ENCODE results near the gene LYPD5.
A peak's percentile ranks its signal among the peaks of the same experiment; 100 is the strongest.
"Not testable (repeated sequence)": the region's sequence is repeated elsewhere in the genome, so short reads cannot be mapped to it uniquely, and the experiment has no call there.

Gene LYPD5

DNA sequence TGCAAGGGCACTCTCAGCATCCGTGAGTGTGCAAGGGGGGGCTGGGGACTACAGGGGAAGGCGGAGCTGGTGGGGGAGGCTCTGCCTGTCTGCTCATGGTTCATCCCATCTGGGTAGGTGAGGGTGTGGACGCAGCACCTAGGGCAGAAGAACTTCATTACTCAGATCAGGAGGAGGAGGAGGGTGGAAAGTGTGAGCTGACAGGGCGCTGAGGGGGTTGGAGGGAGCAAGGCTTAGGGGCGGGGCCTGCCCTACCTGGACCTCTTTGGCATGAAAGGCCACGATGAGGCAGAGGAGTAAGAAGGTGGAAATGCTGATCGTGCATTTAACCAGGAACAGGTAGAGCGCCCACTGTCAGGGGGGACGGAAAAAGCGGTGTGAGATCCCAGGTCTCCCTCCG lies 26.0 kb downstream of the LYPD5 start:
- DNase-seq: peak; percentile 74

DNA sequence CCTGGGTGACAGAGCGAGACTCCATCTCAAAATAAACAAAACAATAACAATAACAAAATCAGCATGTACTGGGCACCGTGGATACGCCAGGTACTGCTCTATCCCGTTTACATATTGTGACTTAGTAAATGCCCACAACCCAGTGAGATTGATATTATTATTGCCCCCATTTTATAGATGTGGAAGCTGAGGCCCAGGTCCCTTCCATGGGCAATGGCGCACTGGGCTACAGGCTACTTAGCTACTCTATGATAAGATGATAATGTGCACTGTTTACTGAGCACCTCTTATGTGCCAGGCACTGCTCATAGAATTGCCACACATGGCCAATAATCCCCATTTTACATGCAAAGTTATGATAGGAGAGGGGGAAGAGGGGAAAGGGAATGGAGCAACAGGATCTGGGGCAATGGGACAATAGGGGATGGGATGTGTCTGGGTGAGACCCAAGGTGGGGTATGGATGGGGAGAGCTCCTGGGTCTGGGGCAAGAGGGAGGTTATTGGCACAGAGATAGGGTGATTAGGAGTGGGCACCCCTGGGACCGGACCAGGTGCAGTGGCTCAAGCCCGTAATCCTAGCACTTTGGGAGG lies 26.9 kb downstream of the LYPD5 start:
- no peak for DNase-seq

DNA sequence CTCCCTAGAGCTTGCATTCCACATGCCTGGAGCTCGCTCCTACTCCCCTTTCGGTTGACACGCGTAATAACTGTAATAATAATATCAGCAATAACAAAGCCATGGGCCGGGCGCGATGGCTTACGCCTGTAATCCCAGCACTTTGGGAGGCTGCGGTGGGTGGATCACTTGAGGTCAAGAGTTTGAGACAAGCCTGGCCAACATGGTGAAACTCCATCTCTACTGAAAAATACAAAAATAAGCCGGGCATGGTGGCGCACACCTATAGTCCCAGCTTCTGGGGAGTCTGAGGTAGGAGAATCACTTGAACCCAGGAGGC lies 27.3 kb downstream of the LYPD5 start:
- not testable (repeated sequence) for DNase-seq

DNA sequence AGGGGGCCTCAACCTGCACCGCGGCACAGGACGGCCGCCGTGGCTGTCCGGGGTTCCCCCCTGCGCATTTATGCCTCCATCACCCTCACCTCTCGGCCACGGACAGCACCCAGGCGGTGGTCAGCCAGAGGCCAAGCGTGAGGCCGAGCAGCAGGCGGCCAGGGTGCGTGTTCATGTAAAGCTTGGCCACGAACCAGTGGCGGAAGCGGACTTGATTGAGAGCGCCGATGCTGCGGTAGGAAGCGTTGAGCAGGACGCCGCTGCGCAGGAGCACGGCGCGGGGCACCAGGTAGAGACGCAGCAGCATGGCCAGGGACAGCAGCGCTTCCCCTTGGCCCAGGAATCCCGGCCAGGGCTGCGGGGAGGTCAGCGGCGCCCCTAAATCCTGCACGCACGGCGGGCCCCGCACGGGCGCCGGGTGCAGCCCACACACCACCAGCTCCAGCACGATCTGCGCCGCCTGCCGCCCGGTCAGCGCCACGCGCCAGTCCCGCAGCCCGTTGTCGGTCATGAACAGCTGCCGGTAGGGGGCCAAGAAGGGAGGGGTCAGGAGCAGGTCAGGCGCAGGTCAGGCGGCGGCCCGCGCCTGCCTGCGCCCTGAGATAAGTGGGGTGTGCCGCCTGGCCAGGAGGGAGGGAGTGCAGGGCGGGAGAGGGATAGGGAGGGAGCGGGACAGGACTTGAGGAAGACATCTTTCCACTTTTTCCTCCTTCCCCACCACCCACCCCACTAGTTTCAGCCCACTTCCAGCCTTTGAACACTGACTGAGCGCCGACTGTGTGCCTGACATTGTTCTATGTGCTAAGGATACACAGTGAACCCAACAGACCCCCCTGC lies 27.9 kb downstream of the LYPD5 start:
- DNase-seq: no peak

DNA sequence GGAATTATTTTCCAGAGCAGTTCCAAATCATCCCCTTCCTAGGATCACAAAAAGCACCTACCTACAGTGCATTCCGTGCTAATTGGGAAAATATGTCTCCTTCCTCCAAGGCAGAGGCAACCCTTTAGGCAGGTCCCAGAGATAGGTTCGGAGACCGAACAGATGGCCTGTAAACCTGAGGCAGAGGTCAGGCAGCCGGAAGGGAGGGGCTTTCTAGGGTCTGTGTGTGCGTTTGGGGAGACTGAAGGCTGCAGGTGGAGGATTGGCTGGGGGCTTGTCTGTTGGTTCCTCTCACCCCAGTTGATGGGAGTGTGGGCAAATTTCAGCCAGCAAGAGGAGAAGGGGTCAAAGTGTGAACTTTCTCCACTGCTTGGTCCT lies 28.5 kb downstream of the LYPD5 start:
- no peak for DNase-seq

DNA sequence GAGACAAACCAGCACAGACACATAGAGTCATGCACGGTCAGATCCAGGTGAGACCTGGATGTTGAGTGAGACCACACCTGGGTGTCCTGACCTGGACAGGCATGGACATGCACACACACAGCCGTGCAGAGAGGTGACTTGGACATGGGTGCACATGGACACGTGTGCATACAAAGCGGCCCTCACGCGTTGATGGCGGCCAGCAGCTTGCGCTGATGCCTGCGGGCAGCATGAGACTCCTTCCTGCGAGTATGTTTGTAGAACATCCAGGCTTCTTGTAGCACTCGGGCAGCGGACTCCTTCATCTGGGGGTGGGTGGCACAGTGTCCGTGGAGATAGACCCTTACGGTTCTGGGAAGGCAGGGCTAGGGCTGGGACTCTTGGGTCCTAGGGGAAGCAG lies 33.0 kb downstream of the LYPD5 start:
- DNase-seq: no peak

DNA sequence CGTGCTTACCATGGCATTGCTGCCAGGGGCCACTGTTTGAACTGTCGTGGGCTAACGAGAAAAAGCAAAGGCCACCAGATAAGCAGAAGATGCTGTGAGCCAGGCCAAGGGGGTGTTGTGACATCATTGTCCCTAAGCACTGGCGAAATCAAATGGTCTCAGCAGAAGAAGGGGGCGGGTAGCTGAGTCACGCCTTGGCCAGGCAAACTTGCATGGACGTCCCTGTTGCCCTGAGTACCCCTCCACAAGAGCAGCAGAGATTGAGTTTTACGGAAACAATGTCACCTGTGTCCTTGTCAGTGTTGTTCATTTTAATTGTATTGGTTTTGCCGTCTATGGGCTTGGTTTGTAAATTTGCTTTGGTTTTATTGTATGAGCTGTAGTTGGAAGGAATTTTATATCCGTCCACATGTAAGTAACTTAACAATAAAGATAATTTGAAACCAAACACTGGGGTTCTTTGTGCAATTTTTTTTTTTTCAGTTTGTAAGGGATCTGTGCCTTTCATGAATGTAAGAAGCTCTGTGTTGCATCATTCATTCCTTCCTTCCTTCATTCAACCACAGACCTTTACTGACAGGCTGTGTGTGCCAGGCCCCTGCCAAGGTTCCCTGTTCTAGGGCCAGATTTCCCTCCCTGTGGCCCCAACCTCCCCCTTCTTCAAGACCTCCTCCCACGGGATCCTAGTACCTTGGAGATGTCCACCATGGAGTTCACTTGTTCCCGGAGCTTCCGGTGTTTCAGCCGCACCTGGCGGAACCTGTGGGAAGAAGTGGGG lies 33.8 kb downstream of the LYPD5 start:
- DNase-seq: no peak

DNA sequence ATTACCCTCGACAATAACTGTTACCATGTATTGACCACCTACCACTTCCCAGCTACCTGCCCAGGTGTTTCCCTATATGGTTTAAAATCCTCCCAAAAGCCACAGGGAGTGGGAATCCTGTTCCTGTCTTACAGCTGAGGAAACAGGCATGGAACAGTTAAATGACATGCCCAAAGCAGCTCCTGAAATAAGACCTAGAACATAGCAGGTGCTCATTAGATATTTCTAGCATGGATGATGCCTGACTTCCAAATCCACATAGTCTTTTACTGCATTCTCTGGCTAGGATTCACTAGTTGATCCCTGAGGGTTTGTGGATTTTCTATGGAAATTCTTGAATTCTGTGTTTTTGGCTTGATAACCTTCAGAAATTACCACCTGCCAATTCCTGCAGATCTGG lies 34.4 kb downstream of the LYPD5 start:
- no peak for DNase-seq

DNA sequence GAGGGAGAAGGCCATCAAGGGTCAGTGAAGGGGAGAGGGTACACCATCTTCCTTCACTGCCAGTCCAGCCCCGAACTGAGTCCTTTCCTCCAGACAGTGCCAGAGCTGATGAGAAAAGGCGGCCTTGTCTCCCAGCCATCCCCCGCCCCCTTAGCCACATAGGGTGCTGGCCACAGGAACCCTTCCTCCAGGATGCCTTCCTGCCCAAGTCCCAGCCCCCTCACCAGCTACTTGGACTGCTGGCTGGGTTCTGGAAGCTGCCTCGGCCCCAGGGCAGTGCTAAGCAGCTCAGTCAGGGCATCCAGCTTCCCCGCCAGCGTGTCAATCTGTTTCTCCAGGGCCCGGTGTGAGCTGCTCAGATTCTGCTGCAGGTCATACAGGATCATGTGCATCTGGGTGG lies 34.9 kb downstream of the LYPD5 start:
- DNase-seq: no peak

DNA sequence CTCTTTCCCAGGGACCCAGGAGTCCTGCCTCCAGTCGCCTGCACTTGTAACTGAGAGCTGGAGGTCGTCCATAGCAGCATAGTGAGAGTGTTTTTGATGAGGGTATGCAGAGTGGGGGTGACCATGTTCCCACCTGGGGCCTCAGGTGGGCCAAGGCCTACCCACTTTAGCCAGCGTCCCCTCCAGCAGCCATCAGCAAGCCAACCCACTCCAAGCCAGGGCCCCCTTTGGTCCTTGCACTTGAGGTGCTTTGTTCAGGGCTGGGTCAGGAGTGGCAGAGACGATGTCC lies 35.5 kb downstream of the LYPD5 start:
- DNase-seq: no peak

DNA sequence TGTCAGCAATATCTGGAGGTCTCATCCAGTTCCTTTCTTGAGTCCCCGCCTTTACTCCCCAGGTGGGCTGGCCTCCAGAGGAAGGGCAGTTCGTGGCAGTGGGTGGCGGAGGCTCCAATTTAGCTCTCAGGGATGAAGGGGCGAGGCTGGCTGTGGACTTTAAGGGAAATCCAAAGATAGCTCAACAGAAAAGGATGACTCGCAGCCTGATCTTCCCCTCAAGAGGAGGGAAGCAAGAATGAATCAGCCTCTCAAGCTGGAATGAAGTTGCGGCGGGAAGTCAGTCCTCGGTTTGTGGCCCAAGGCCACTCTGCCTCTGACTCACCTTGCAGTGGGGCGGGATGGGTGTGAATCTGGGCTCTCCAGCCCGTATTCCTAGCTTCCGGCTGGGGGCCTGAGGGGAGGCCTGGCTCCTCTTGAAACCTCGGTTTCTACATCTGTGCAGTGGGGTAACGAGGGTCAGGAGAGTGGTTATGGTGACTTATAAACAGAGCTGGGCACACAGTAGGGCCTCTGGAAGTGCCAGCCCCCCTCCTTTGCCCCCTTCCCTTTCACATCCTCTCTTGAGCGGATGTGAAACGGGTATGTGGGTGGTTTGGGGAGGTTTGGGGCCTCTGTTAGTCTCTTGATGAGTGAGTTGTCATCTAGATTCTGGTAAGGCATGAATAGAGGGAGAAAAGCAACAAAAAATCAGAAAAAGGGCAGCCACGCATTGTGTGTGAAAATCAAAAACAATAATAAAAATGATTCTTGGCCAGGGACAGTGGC lies 37.0 kb downstream of the LYPD5 start:
- peak; percentile 89 for DNase-seq

DNA sequence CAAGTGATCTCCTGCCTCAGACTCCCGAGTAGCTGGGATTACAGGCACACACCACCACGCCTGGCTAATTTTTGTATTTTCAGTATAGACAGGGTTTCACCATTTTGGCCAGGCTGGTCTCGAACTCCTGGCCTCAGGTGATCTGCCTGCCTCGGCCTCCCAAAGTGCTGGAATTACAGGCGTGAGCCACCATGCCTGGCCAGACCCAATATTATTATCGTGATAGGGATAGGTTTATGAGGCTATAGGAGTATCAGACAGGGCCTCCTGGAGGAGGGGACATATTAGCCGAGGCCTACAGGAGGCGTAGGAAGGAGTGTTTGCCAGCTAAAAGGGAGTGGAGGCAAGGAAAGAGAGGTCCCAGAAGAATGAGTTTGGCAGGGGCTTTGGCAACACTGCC lies 37.6 kb downstream of the LYPD5 start:
- DNase-seq: not testable (repeated sequence)

DNA sequence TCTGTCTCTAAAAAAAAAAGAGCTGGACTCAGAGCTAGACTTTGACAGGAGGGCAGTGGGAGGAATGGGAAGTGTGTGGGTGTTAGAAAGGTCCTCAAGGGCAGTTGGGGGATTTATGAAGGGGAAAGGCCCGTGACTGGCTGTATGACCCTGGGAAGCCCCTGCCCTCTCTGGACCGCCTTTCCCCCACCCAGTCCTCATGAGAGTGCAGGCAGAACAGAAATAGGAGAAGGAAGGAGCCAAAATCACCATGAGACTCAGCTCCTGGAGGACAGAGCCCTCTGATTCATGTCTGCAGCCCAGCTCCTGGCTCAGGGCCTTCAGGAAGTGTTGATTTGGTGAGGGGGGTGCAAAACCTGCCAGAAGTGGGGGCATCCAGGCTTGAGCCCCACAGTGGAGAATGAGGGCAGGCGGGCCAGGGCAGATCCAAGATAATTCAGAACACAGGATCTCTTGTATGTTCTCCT lies 38.7 kb downstream of the LYPD5 start:
- no peak for DNase-seq

DNA sequence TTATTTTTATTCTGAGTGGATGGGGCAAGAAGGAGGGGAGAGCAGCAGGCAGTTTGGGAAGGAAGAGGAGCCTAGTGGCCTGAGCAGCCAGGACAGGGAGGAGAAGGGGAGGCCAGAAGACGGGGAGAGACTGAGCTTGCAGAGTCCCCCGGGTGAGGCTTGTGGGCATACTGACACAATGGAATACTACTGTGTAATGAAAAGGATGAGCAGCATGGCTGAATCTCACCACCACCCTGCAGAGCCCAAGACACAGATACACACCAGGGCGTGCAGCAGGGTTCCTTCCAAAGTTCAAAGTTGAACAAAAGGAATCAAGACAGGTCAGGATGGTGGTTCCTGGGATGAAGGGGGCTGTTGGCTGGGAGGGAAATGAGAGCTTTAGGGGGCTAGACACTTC lies 39.4 kb downstream of the LYPD5 start:
- no peak for DNase-seq

DNA sequence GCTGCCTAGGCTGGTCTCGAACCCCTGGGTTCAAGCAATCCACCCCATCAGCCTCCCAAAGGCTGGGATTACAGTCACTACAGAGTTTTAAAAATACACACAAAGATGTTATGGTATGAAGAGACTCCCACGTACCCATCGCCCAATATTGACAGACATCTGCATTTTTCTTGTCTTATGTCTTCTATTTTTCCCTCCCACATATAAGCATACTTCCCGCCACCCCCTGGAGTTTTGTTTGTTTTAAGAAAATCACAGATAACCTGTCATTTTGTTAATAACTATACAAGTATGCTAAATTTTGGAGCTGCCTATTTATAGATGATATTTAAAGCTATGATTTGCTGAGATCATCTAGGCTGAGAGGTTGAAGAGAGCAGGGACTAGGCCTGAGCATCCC lies 41.3 kb downstream of the LYPD5 start:
- no peak for DNase-seq

DNA sequence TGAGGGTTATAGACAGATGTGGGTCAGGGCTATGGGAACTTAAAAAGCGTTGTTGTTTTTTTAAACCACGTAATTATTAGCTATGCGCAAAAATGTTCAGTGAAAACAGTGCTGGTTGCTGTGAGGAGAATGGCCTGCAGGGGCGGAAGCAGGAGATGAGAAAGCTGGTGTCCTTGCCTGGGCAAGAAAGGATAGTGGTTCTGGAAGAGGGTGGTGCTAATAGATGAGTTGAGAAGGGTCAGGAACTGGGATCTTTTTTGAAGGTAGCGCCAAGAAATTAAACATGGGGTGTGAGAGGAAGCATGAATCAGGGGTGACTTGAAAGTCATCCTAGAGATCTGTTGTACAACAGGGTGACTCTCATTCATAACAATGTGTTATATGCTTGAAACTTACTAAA lies 42.7 kb downstream of the LYPD5 start:
- no peak for DNase-seq

DNA sequence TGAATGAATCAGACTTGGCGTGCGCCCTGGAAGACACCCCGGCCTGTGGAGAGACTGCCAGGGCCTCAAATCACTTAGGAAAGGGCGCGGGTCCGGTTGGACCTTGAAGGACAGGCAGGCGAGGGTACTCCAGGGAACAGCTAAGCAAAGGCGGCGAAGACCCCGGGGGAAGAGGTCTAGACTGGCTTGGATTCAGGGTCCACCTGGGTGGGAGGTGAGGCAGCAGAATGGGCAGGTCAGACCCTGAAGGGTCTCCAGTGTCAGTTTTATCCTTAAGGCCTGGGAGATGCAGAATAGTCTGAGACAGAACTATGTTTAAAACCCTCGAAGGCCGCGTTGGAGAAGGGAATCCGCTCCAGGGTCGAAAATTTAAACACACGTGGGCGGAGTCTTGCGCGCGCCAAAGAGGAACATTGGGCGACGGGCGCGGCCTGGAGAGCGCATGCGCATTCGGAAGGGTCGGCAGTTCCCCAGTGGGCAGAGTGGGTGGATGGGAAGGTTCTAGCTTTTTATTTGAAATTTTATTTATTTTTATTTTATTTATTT lies 46.9 kb downstream of the LYPD5 start:
- DNase-seq: peak; percentile 76

DNA sequence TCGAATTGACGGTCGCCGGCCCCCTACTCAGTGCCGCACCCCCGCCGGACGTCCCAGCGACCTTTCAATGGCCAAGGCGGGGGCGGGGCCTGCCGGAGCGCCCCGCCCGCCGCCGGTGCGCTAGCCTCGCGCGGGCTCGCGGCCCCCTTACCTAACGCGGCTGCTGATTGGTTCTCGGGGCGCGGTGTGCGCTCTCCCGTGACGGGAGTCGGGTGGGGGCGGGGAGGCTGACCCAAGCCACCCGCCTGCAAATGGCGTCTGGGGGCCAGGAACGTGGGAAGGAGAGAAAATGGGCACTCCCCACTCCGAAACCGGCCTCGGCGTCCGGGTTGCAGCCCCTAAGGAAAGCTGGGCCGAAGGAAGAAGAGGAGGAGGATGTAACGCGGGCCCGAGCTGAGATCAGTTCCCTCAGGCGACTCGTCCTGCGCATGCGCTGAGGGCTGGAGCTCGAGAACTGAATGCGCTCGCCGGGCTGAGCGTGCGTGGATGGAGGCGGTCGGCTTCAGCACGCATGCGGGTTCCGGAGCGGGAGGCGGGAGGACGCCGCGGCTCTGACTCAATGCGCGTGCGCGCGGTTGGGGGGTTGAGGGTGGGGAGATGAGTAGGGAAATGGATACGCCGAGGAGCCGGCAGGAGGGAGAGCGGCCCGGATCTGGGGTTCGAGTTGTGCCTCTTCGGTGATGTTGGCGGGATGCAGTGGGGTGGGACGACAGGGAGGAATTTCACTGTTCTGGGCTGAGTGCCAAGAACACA lies 47.6 kb downstream of the LYPD5 start, which contains the start of gene SMG9:
Gene SMG9, minus strand, starts transcription at position 460 of the 753 bp plus-strand sequence. CDS start 4,221 bp downstream, outside the sequence.
- peak; percentile 96 for DNase-seq

DNA sequence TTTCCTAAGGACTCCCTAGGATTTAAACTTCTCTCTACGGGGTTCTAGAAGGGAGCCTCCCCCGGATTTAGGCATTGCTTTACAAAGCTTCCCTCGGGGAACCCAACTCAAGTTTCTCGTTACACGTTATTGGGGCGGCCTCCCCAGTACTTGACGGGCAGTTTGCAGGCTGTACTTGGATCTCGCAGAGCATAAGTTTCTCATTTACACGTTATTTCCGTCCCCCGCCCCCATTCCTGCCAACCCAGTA lies 48.1 kb downstream of the LYPD5 start:
- no peak for DNase-seq

DNA sequence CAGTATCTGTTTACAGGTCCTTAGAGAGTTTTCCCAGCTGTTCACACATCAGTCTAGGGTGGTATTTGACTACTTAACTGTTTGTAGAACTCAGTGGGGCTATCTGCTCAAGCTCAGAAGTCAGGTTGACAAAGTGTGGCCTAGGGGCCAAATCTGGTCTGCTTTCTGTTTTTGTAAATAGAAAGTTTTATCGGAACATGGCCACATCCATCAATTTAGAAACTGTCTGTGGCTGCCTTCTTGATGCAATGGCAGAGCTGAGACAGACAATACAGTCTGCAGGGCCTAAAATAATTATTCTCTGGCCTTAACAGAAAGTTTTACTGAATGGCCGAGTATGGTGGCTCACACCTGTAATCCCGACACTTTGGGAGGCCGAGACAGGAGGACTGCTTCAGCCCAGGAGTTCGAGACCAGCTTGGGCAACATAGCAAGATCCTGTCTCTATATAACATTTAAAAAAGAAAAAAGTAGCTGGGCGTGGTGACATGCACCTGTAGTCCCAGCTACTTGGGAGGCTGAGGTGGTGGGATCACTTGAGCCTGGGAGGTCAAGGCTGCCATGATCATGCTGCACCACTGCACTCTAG lies 49.9 kb downstream of the LYPD5 start:
- DNase-seq: no peak

DNA sequence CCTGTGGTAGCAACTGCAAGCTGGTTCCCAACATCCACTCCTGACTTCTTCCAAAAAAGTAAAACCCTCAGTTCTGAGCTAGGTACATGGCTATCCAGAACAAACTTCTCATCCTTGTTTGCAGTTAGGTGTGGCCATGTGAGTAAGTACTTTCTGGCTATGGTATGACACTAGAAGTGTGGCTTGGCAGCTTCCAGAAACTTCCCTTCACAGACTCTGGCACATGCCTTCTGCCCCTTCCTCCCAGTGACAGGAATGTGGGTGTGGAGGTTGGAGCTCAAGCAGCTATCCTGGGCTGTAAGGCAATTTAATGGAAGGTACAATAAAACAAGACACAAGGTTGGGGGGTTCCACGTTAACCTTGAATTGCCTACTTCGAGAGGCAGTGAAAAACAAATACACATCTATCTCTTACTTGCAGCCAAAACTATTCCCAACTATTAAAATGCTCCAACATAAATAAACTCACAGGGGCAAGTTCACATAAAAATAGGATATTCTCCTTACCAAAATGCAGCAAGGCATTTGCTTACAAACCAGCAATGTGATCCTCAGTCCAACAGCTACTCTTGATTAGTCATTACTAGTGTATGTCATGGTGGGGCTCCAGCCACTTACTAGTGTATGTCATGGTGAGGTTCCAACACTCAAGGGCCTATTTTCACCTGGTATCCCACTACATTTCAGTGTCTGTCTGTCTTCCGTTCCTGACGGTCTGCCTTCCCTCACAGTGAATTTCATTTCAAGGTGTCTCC lies 50.6 kb downstream of the LYPD5 start:
- no peak for DNase-seq

Data from stimulated activated naive CD4-positive, alpha-beta T cell treated with Interleukin-2 at 50 U/mL for 16 hours (primary cell).